ENCODE results near the gene SLC26A1. TPM values are rescaled to one million over a fixed set of nuclear protein-coding genes. Genes with fewer than 3 reads are reported as not detected.

SLC26A1 gene
- total and polyA plus RNA-seq, 2 of the 13 experiments (the other 11 are each of a cell fraction or from before 2014, with no cell fraction given), result 5.4 to 22.9 TPM

GRCh38 chr4:1004557-1005485 is 11.6 kb upstream of the SLC26A1 start:
- Histone ChIP-seq H3K27ac (ENCODE audit: extremely low read length, insufficient read depth, low read length) (no peak overlapping the region), H3K4me3 (replicated peaks in 1 of 3; ENCODE audit: insufficient read depth in 1 of 3, low read depth in 2 of 3, low read length in 3 of 3) (no peak overlapping the region), H2AFZ (ENCODE audit: low read length) (no peak overlapping the region), H3K27me3 (ENCODE audit: control insufficient read depth in 1 of 2, insufficient read depth in 2 of 2, low read length in 2 of 2) (peaks cover 10 to 39% of the 10 kb centered on the region in 2 experiments), H3K4me2 (ENCODE audit: low read depth, low read length) (no peak overlapping the region), H3K36me3 (replicated peaks in 1 of 2; ENCODE audit: control insufficient read depth in 1 of 2, insufficient read depth in 2 of 2, low read length in 2 of 2) (no peaks in the 10 kb centered on the region), H3K9ac (ENCODE audit: insufficient read depth, low read depth, low read length) (no peak overlapping the region), H3K79me2 (ENCODE audit: insufficient read depth, low read length) (no peaks in the 10 kb centered on the region), H3K4me1 (ENCODE audit: insufficient read depth, low read length) (peaks cover 12% of the 10 kb centered on the region), H3K9me3 (ENCODE audit: low read length) (no peaks in the 10 kb centered on the region), H4K20me1 (ENCODE audit: insufficient read depth, low read length) (no peaks in the 10 kb centered on the region)
- DNase-seq (ENCODE audit: low spot score), result no peak
- no peak for FAIRE-seq
- ChIA-PET CTCF (ENCODE audit: low intra/inter-chr PET ratio, low total read pairs) (no interaction called here), POLR2A (interaction anchor here (0.7 kb wide), 1 partner anchor 12 kb away, joined by 4 read pairs; no protein-coding TSS in a partner anchor)
- TF ChIP-seq ZNF205 (CRISPR knock-in tag; IDR thresholded peaks at IDR 0.05) (no peak), GABPB1 (CRISPR knock-in tag; IDR thresholded peaks at IDR 0.05) (no peak), FOSL2 (CRISPR knock-in tag; IDR thresholded peaks at IDR 0.05) (no peak)
- WGBS (ENCODE audit: low lambda C conversion rate), result 37% methylated on average over 6 of the region's 25 CpGs
- intact Hi-C loops (cut with micrococcal nuclease; ENCODE audit: unreplicated experiment) (no loop called here), in situ Hi-C loops (cut with HindIII; ENCODE audit: extremely low pct_ligation_motif_present, low pct_unique_long_range_greater_than_20kb) (no loop called here)
- ATAC-seq, result no peak
- BruUV-seq (replicated peaks), result no TSS peak

GRCh38 chr4:1004071-1004418 is 10.8 kb upstream of the SLC26A1 start:
- Histone ChIP-seq H4K20me1 (ENCODE audit: insufficient read depth, low read length) (no peaks in the 10 kb centered on the region), H3K27me3 (ENCODE audit: control insufficient read depth in 1 of 2, insufficient read depth in 2 of 2, low read length in 2 of 2) (peaks cover 11 to 42% of the 10 kb centered on the region in 2 experiments), H3K36me3 (replicated peaks in 1 of 2; ENCODE audit: control insufficient read depth in 1 of 2, insufficient read depth in 2 of 2, low read length in 2 of 2) (no peaks in the 10 kb centered on the region), H3K27ac (ENCODE audit: extremely low read length, insufficient read depth, low read length) (no peak overlapping the region), H3K9ac (ENCODE audit: insufficient read depth, low read depth, low read length) (no peak overlapping the region), H3K79me2 (ENCODE audit: insufficient read depth, low read length) (no peaks in the 10 kb centered on the region), H2AFZ (ENCODE audit: low read length) (no peak overlapping the region), H3K4me1 (ENCODE audit: insufficient read depth, low read length) (peaks cover 9% of the 10 kb centered on the region), H3K4me3 (replicated peaks in 1 of 3; ENCODE audit: insufficient read depth in 1 of 3, low read depth in 2 of 3, low read length in 3 of 3) (no peak overlapping the region), H3K4me2 (ENCODE audit: low read depth, low read length) (no peak overlapping the region), H3K9me3 (ENCODE audit: low read length) (no peaks in the 10 kb centered on the region)
- POLR2A ChIA-PET, result no interaction called here
- TF ChIP-seq SOX6 (IDR thresholded peaks at IDR 0.05), result no peak
- no peak for TF ChIP-seq SOX6 (CRISPR knock-in tag; IDR thresholded peaks at IDR 0.05)
- no peak for TF ChIP-seq ATF2 (CRISPR knock-in tag; IDR thresholded peaks at IDR 0.05)
- TF ChIP-seq SRSF9 (IDR thresholded peaks at IDR 0.05; ENCODE audit: borderline replicate concordance, insufficient read depth, low read depth, low read length, poor library complexity, severe bottlenecking), result no peak
- 0% methylated on average over 4 of the region's 13 CpGs for whole genome bisulfite sequencing (ENCODE audit: low lambda C conversion rate)
- in situ Hi-C loops (cut with HindIII; ENCODE audit: extremely low pct_ligation_motif_present, low pct_unique_long_range_greater_than_20kb), result no loop called here
- DNase-seq (ENCODE audit: low spot score), result no peak
- FAIRE-seq, result no peak
- no TSS peak for BruUV-seq (replicated peaks)
- CTCF ChIA-PET (ENCODE audit: low intra/inter-chr PET ratio, low total read pairs), result no interaction called here
- ATAC-seq, result no peak
- intact Hi-C loops (cut with micrococcal nuclease; ENCODE audit: unreplicated experiment), result no loop called here

Measured in HepG2 (cell line).